GM19467 (cell line): ENCODE data around the gene ABHD1.
"Not testable (repeated sequence)": the region's sequence is repeated elsewhere in the genome, so short reads cannot be mapped to it uniquely, and the experiment has no call there.

Experiments
- ATAC-seq: cut with Tn5 transposase; IDR thresholded peaks from one replicate; pipeline ENCODE4 v1.9.1; 2021; ENCODE audit warnings: mild to moderate bottlenecking, moderate library complexity; ENCODE audit not compliant: unreplicated experiment

ABHD1 gene

DNA sequence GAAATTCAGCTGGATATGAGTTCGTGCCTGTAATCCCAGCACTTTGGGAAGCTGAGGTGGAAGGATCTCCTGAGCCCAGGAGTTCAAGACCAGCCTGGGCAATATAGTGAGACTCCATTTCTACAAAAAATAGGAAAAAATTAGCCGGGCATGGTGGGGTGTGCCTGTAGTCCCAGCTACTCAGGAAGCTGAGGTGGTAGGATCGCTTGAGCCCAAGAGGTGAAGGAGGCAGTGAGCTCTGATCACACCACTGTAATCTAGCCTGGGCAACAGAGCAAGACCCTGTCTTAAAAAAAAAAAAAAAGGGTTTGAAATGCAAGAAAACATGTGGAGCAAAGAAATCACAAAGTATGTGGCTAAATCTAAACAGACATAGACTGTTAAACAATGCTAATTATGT lies 14.5 kb upstream of the ABHD1 start:
- no peak for ATAC-seq

- not testable (repeated sequence) for ATAC-seq
Observed at GRCh38 chr2:27110603-27111352, 12.8 kb upstream of the ABHD1 start.

DNA sequence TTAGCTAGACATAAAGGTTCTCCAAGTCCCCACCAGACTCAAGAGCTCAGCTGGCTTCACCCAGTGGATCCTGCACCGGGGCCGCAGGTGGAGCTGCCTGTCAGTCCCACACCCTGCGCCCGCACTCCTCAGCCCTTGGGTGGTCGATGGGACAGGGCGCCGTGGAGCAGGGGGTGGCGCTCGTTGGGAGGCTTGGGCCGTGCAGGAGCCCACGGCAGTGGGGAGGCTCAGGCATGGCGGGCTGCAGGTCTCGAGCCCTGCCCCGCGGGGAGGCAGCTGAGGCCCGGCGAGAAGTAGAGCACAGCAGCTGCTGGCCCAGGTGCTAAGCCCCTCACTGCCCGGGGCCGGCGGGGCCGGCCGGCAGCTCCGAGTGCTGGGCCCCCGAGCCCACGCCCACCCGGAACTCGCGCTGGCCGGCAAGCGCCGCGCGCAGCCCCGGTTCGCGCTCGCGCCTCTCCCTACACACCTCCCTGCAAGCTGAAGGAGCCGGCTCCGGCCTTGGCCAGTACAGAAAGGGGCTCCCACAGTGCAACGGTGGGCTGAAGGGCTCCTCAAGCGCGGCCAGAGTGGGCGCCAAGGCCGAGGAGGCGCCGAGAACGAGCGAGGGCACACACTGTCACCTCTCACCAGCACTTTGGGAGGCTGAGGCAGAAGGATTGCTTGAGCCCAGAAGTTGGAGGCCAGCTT lies 12.1 kb upstream of the ABHD1 start:
- not testable (repeated sequence) for ATAC-seq

- ATAC-seq: no peak
Observed at GRCh38 chr2:27115519-27115918, 8.1 kb upstream of the ABHD1 start.

- no peak for ATAC-seq
Observed at GRCh38 chr2:27117995-27118524, 5.6 kb upstream of the ABHD1 start.

- ATAC-seq: no peak
Observed at GRCh38 chr2:27118525-27119329, 4.9 kb upstream of the ABHD1 start, which contains the start of gene CGREF1. Gene CGREF1, minus strand, starts transcription at chr2:27119128. Its CDS starts 14,762 bp downstream, at chr2:27104366.

DNA sequence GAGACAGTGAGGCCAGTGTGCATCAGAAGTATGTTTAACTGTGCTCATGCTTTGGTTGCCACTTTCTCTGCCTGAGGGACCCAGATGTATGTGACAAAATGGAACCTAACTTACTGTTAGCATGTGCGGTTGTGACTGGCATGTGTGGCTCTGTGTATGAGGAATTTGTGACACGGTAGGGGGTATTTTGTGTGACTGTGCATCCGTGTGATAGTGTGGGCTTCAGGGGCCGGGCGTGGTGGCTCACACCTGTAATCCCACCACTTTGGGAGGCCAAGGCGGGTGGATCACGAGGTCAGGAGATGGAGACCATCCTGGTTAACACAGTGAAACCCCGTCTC lies 4.3 kb upstream of the ABHD1 start:
- ATAC-seq: not testable (repeated sequence)

DNA sequence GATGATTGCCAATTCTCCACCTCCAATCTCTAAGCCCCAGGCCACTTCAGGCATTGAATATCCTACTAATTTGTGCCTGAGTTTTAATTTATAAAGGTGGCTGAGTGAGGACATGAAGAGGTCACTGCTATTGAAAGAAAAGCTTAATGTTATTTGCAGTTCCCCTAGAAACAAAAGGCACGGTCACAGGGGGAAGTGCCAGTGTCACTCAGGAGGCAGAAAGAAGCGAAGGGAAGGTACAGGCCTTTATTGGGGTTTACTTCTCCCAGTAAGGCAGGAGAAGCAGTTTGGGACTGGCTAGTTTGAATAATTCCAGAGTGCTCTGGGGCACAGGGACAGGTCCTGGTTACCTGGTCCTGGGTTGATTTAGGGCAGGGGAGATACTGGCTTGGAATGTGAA lies 1.7 kb upstream of the ABHD1 start:
- ATAC-seq: no peak

DNA sequence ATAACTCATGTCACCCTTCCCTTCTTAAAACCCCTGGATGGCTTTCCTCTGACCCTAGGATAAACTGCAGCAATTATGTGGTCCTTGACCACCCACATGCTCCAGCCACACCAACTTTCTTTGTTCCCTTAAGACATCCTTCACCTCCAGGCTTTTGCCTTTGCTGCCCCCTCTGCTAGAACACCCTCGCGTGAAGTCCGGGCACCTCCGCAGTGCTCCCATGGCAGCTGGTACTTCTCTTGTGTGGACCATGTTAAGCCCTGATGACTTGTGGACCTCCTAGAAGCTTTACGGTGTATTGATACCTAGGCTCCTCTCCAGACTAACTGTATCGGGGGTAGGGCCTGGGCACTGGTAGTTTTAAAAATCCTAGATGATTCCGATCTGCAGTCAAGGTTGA lies 824 bp upstream of the ABHD1 start:
- ATAC-seq: no peak

- no peak for ATAC-seq
Observed at GRCh38 chr2:27125104-27125503, 1.5 kb downstream of the ABHD1 start.

- ATAC-seq: no peak
Observed at GRCh38 chr2:27126252-27126710, 2.7 kb downstream of the ABHD1 start.

- ATAC-seq: no peak
Observed at GRCh38 chr2:27127883-27128667, 4.5 kb downstream of the ABHD1 start.

DNA sequence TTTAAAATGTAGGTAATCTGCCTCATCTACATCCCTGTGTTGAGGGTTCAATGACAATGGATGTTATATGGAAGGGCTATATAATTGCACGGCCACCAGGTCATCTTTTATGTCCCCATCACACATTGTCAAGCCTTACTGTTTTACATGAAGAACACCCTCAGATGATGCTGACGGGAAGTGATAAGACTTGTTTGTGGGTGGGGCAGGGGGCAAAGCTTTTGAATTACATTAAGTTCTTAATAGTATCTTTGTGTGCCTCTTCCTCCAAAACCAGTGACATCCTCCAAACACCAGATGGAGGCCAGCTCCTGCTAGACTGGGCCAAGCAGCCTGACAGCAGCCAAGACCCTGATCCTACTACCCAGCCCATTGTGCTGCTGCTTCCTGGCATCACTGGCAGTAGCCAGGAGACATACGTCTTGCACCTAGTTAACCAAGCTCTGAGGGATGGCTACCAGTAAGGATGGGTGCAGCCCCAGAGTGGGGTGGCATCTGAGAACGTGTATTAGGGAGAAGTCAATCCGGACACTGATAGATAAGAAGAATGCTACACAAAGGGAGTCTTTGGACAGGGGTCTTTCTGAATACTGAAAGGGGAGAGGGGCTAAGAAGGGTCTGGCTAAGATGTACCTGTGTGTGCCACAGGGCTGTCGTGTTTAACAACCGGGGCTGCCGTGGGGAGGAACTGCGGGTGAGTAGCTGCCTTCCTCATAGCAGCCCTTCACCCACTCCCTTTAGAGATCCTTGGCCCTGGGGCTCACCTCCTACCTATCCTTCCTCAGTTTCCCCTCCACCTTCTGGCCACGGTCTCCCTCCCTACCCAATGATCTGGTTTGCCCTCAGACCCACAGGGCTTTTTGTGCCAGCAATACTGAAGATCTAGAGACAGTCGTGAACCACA lies 5.3 kb downstream of the ABHD1 start:
- ATAC-seq: no peak

DNA sequence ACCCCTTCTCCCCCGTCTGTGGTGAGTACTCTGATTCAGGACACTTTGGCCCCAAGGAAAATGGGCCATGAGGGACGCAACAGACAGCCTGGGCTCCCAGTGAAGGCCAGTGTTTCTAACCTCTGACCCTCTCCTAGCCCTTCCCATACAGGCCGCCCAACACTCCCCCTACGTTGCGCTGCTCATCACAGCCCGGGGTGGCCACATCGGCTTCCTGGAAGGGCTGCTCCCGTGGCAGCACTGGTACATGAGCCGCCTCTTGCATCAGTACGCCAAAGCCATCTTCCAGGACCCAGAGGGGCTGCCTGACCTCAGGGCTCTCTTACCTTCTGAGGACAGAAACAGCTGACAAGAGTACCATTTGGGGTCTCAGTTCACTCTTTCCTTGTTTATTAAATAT lies 6.8 kb downstream of the ABHD1 start:
- ATAC-seq: no peak

- no peak for ATAC-seq
Observed at GRCh38 chr2:27131429-27131828, 7.8 kb downstream of the ABHD1 start.

GRCh38 chr2:27133195-27133875 lies 9.7 kb downstream of the ABHD1 start:
- ATAC-seq: no peak

DNA sequence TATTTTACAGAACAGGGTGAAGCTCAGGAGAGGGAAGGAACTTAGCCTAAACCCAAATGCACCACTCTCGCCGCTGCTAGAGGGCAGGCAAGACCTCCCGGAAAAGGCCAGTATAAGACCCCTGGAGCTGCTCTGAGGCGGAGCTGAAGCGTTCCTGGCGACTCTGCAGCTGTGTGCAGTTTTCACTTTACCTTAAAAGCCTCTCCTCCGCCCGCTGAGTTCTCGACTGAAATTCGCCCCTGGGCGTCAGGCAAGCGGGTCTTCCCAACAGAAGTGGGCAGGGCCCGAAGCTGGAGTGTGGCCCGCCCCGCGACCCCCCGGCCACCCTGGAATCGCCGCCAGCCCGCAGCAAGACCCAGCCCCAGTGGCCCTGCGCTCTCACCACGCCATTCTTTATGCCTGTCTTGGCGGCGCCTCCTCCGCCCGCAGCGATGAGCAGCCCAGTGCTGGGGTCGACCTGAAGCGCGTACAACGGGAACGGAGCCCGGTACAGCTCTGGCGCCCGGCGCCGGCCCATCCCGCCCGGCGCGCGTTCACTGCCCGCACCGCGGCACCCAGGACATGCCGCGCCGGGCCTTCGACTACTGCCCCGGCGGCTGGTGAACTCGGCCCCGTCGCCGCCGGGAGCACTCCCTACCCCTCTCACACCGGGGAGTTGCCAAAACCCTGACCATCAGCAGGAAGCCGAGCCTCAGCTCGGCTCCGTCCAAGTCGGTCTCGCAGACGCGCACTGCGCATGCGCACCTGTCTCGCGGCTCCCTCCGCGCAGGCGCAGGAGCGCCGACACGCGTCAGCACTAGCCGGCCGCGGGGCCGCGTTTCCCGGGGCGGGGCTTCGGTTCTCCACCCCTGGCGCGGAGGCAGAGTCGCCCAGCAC lies 10.5 kb downstream of the ABHD1 start, which contains the start of gene PREB:
PREB (minus strand) TSS at position 732 of the 876 bp plus-strand sequence; CDS start at position 517, 215 bp downstream.
- ATAC-seq: peak; percentile 83
